DOHH2 (cell line): ENCODE results near the gene LRCH1.

Experiments used
- H3F3A ChIP-seq: fragments of 200-600 bp; sonication (generic), shearing (Covaris generic); 2 replicates; pipeline ENCODE4 v1.6.0; 2016; ENCODE audit warnings: antibody characterized with exemption, mild to moderate bottlenecking; ENCODE audit not compliant: control insufficient read depth, insufficient read depth
- H3K27ac ChIP-seq: fragments of 200-600 bp; sonication (generic); 2 replicates; pipeline ENCODE4 v1.5.1; 2014; ENCODE audit warnings: low read depth, mild to moderate bottlenecking, low read length, moderate library complexity
- H3K27me3 ChIP-seq: fragments of 200-600 bp; sonication (generic); 2 replicates; pipeline ENCODE4 v1.6.1; 2014; ENCODE audit warnings: mild to moderate bottlenecking, low read length, mixed read lengths; ENCODE audit not compliant: control insufficient read depth
- H3K36me3 ChIP-seq: fragments of 200-600 bp; sonication (generic); 2 replicates; pipeline ENCODE4 v1.6.1; 2014; ENCODE audit warnings: mild to moderate bottlenecking, low read length, moderate library complexity, mixed read lengths; ENCODE audit not compliant: control insufficient read depth
- H3K4me1 ChIP-seq: fragments of 200-600 bp; sonication (generic); 2 replicates; pipeline ENCODE4 v1.6.1; 2014; ENCODE audit warnings: mild to moderate bottlenecking, low read length, mixed read lengths; ENCODE audit not compliant: control insufficient read depth
- H3K4me2 ChIP-seq: fragments of 200-600 bp; sonication (generic); 2 replicates; pipeline ENCODE4 v1.6.0; 2014; ENCODE audit warnings: mild to moderate bottlenecking, low read length, moderate library complexity
- H3K4me3 ChIP-seq: fragments of 200-600 bp; sonication (generic); 2 replicates; pipeline ENCODE4 v1.5.1; 2014; ENCODE audit warnings: mild to moderate bottlenecking, low read length, mixed read lengths
- H3K79me2 ChIP-seq: fragments of 200-600 bp; sonication (generic); 2 replicates; pipeline ENCODE4 v1.6.1; 2014; ENCODE audit warnings: mild to moderate bottlenecking, low read length, mixed read lengths; ENCODE audit not compliant: control insufficient read depth
- H3K9me2 ChIP-seq: fragments of 200-600 bp; sonication (generic); replicated peaks from 2 replicates; pipeline ENCODE4 v1.6.1; 2014; ENCODE audit warnings: mild to moderate bottlenecking, low read length, mixed read lengths; ENCODE audit not compliant: control insufficient read depth
- H3K9me3 ChIP-seq: fragments of 200-600 bp; sonication (generic); 2 replicates; pipeline ENCODE4 v1.6.1; 2014; ENCODE audit warnings: antibody characterized with exemption, low read length, mixed read lengths; ENCODE audit not compliant: control insufficient read depth, insufficient read depth
- H4K20me1 ChIP-seq: fragments of 200-600 bp; sonication (generic); 2 replicates; pipeline ENCODE4 v1.6.0; 2014; ENCODE audit warnings: low read depth, mild to moderate bottlenecking, antibody characterized with exemption, low read length, moderate library complexity; ENCODE audit not compliant: control insufficient read depth, insufficient read depth
- CTCF ChIP-seq: fragments of 200-600 bp; sonication (generic); IDR thresholded peaks from one replicate; pipeline ENCODE4 v1.5.1; 2014; ENCODE audit warnings: antibody characterized with exemption, mild to moderate bottlenecking, low read depth, low read length; ENCODE audit not compliant: poor library complexity, severe bottlenecking
- EZH2phosphoT487 ChIP-seq: fragments of 200-600 bp; sonication (generic); IDR thresholded peaks from 2 replicates; pipeline ENCODE4 v1.6.1; 2017; ENCODE audit warnings: borderline replicate concordance, mild to moderate bottlenecking, antibody characterized with exemption, low read length, moderate library complexity, mixed read lengths

Gene LRCH1

GRCh38 chr13:46582190-46582589 is 29.2 kb downstream of the LRCH1 start:
- no peak for TF ChIP-seq EZH2phosphoT487
- TF ChIP-seq CTCF: no peak
- H3K4me1 ChIP-seq: peaks cover 80% of the 10 kb centered on the region
- no peak overlapping the region for H3K27ac ChIP-seq

GRCh38 chr13:46586751-46587514 is 34.0 kb downstream of the LRCH1 start:
- Histone ChIP-seq H3F3A (peaks cover 33% of the 10 kb centered on the region), H3K27me3 (no peaks in the 10 kb centered on the region), H3K9me2 (no peaks in the 10 kb centered on the region), H3K4me2 (peak overlapping the region; percentile 80), H3K4me1 (peaks cover 91% of the 10 kb centered on the region), H3K36me3 (no peaks in the 10 kb centered on the region), H4K20me1 (no peaks in the 10 kb centered on the region), H3K9me3 (no peaks in the 10 kb centered on the region), H3K79me2 (peaks cover 93% of the 10 kb centered on the region), H3K4me3 (peak overlapping the region; percentile 60), H3K27ac (peak overlapping the region; percentile 86)
- TF ChIP-seq EZH2phosphoT487 (no peak), CTCF (no peak)

More at GRCh38 chr13:46582190-46582589, 29.2 kb downstream of the LRCH1 start:
- H3K9me2 ChIP-seq: no peaks in the 10 kb centered on the region
- 0 out of 2 replicates have a peak, but pooled peaks cover 2% of the 10 kb centered on the region for H3K36me3 ChIP-seq
- no peaks in the 10 kb centered on the region for H3K27me3 ChIP-seq
- H3F3A ChIP-seq: peaks cover 16% of the 10 kb centered on the region
- H4K20me1 ChIP-seq: peaks cover 8% of the 10 kb centered on the region; the same call in 1 of the 2 replicates
- H3K4me3 ChIP-seq: no peak overlapping the region
- no peaks in the 10 kb centered on the region for H3K9me3 ChIP-seq
- peaks cover 97% of the 10 kb centered on the region for H3K79me2 ChIP-seq
- H3K4me2 ChIP-seq: no peak overlapping the region

DNA sequence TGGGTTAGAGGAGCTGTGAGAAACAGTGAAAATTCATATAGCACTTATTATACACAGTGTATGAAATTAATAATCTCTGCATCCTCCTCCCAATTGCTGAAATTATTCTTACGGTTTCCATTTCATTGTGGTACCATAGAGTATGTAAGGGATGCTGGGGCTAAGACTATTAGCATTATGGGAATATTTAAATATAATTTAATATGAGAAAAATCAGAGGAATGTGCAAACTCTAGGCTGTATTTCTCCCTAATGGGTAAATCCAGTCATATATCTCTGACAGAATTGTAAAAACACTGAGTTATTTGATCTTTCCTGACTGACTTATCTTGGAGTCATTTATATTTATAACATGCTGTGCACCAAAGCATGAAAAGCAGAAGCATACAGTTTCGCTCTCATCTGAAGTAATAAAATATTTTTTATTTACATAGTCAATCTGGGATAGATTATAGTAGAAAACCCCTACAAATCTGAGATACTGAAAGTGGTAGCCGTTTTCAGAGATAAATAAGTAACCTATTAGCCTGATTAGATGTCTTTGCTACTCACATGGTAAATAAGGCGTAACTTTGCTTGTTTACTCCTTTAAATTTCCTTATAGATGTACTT is 34.9 kb downstream of the LRCH1 start:
- no peaks in the 10 kb centered on the region for H3K27me3 ChIP-seq
- peak overlapping the region; percentile 80 for H3K4me2 ChIP-seq
- peak overlapping the region; percentile 60 for H3K4me3 ChIP-seq
- H3K9me2 ChIP-seq: no peaks in the 10 kb centered on the region
- peak overlapping the region; percentile 86 for H3K27ac ChIP-seq
- peaks cover 96% of the 10 kb centered on the region for H3K79me2 ChIP-seq
- no peaks in the 10 kb centered on the region for H3K9me3 ChIP-seq
- peaks cover 97% of the 10 kb centered on the region for H3K4me1 ChIP-seq
- no peaks in the 10 kb centered on the region for H3K36me3 ChIP-seq
- no peak for TF ChIP-seq EZH2phosphoT487
- no peak for TF ChIP-seq CTCF
- peaks cover 31% of the 10 kb centered on the region for H3F3A ChIP-seq
- no peaks in the 10 kb centered on the region for H4K20me1 ChIP-seq
